ENCODE data around the gene CCDC150. TPM values are rescaled to one million over a fixed set of nuclear protein-coding genes. Genes with fewer than 3 reads are reported as not detected.
"Not testable (repeated sequence)": the region's sequence is repeated elsewhere in the genome, so short reads cannot be mapped to it uniquely, and the experiment has no call there.

Gene CCDC150
- polyA plus RNA-seq, 3 donors: 21.8 to 28.2 (median 26.9) TPM

- DNase-seq: no peak
Observed at GRCh38 chr2:196618661-196619060, 20.9 kb upstream of the CCDC150 start.

DNA sequence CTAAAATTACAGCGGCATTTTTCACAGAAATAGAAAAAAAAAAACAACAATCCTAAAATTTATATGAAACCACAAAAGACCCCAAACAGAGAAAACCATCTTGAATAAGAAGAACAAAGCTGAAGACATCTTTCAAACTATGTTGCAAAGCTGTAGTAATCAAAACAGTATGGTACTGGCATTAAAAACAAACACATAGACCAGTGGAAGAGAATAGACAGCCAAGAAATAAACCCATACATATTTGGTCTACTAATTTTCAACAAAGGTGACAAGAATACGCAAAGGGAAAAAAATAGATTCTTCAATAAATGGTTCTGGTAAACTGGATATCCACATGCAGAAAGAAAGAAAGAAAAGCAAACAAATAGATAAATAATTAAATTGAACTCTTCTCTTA, 9.0 kb upstream of the CCDC150 start:
- no peak for DNase-seq

- no peak for DNase-seq
Observed at GRCh38 chr2:196635156-196635555, 4.4 kb upstream of the CCDC150 start.

- no peak for DNase-seq
Observed at GRCh38 chr2:196638765-196639164, 750 bp upstream of the CCDC150 start.

GRCh38 chr2:196640031-196640548, 575 bp downstream of the CCDC150 start:
- no peak for DNase-seq

DNA sequence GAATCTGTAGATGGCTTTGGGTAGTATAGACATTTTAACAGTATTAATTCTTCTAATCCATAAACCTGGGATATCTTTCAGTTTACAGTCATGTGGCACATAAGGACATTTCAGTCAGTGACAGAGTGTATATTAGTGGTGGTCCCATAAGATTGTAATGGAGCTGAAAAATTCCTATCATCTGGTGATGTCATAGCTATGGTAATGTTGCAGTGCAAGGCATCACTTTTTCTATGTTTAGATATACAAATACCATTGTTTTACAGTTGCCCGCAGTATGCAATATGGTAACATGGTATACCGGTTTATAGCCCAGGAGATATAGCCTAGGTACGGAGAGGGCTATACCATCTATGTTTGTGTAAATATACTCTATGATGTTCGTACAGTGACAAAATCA, 9.7 kb downstream of the CCDC150 start:
- DNase-seq: no peak

- no peak for DNase-seq
Observed at GRCh38 chr2:196651387-196652094, 12.0 kb downstream of the CCDC150 start.

DNA sequence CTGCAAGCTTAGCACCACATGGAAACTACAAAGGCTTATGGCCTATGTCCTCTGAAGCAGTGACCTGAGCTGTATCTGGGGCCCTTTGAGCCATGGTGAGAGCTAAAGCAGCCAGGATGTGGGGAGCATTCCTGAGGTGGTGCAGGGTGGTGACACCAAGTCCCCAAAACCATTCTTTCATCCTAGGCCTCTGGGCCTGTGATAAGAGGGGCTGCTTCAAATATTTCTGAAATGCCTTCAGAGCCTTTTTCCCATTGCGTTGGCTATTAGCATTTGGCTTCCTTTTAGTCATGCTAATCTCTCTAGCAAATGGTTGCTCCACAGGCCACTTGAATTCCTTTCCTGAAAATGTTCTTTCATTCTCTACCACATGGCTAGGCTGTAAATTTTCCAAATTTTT, 13.4 kb downstream of the CCDC150 start:
- DNase-seq: no peak

DNA sequence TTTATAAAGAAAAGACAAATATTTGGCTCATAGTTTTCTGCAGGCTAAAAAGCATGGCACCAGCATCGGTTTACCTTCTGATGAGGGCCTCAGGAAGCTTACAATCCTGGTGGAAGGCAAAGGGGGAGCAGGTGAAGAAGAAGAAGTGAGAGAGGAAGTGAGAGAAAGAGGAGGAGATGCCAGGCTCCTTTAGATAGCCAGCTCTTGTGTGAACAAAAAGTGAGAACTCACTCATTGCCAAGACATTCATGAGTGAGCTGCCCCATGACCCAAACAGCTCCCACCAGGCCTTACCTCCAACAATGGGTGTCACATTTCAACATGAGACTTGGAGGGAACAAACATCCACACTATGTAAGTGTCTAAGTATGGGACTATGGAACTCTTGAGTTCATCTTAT, 14.3 kb downstream of the CCDC150 start:
- no peak for DNase-seq

GRCh38 chr2:196655761-196656160, 16.2 kb downstream of the CCDC150 start:
- no peak for DNase-seq

DNA sequence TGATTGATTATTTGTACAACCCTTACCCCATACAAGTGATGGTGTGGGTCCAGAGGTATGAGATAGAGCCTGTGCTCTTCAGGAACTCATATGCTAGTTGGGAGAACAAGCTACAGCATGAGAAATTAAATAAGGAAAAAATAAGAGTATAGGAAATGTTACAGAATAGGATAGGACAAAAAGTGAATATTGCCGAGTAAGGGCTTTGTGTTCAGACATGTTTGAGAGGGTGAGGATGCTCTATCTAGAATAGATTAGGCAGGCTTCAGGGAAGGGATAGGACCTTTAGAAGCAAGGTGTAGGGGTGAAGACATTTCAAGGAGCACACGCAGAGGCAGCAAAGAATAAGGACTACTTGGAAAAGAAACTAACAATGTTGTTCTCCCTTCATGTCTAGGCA, 17.8 kb downstream of the CCDC150 start:
- no peak for DNase-seq

DNA sequence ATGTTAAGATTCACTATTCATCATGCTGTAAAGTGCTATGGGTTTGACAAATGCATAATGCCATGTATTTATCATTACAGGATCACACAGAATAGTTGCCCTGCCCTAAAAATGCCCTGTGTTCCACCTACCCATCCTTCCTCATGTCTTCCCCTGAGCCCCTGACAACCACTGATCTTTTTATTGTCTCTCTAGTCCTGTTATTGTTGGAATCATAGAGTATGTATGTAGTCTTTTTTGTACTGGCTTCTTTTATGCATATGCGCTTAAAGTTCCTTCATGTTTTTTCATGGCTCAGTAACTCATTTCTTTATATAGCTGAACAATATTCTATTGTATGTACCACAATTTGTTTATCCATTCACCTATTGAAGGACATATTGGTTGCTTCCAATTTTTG, 20.3 kb downstream of the CCDC150 start:
- no peak for DNase-seq

DNA sequence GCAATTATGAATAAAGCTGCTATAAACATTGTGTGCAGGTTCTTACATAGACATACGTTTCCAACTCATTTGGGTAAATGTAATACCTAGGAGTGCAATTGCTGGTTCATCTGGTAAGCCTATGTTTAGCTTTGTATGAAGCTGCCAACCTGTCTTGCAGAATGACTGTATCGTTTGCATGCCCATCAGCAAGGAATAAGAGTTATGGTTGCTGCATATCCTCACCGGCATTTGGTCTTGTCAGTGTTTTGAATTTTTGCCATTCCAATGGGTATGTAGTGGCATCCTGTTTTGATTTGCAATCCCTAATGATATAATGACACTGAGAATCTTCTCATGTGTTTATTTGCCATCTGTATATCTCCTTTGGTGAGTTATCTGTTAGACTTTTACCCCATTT, 20.7 kb downstream of the CCDC150 start:
- no peak for DNase-seq

DNA sequence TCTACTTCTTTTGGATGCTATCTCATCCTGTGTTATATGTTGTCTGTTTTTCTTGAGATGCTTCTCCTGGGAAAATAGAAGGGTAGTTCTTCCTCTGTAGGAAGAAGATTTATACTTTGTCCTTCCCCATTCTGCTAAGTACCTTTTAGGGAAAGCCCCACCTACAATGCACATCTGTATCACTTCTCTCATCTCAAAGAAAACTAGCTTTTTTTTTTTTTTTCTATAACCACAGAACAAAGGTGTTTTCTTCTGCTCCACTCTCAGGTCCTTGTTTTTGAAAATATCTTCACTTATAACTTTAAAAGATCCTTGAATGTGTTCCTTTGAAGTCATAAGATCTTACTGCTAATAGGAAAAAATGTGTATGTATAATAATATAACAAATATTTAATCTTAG, 30.8 kb downstream of the CCDC150 start:
- no peak for DNase-seq

- DNase-seq: no peak
Observed at GRCh38 chr2:196675963-196676362, 36.4 kb downstream of the CCDC150 start.

GRCh38 chr2:196677404-196677803, 37.9 kb downstream of the CCDC150 start:
- DNase-seq: no peak

DNA sequence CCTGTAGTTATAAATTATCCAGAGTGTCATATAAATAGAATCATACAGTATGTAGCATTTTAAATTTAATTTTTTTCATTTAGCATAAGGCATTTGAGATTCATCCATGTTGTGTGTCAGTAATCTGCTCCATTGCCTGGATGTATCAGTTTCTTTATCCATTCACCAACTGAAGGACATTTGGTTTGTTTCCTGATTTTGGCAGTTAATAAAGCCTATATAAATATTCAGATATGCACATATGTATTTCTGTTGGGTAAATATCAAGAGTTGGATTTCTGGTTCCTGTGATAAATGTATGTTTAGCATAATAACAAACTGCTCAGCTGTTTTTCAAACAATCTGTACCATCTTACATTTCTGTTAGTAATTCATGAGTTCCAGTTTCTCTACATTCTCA, 39.9 kb downstream of the CCDC150 start:
- DNase-seq: no peak

- DNase-seq: no peak
Observed at GRCh38 chr2:196681510-196681909, 42.0 kb downstream of the CCDC150 start.

DNA sequence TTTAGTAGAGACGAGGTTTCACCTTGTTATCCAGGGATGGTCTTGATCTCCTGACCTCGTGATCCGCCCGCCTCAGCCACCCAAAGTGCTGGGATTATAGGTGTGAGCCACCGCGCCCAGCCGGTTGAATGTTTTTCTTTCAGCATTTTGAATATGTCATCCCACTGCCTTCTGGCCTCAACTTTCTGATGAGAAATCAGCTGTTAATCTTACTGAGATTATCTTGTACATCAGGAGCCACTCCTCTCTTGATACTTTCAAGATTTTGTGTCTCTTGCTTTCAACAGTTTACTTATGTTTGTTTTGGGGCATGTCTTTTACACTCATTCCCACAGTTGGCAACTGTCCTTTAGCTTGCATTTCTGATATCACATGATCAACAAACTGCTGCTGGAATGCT, 46.3 kb downstream of the CCDC150 start:
- DNase-seq: no peak

DNA sequence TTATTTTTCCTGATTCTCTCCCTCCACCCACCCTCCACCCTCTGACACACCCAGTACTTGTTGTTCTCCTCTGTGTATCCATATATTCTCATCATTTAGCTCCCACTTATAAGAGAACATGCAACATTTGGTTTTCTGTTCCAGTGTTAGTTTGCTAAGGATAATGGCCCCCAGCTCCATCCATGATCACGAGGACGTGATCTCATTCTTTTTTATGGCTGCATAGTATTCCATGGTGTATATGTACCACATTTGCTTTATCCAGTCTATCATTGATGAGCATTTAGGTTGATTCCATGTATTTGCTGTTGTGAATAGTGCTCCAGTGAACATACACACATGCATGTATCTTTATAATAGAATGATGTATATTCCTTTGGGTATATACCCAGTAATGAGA, 47.2 kb downstream of the CCDC150 start:
- not testable (repeated sequence) for DNase-seq

- no peak for DNase-seq
Observed at GRCh38 chr2:196696423-196697079, 57.0 kb downstream of the CCDC150 start.

DNA sequence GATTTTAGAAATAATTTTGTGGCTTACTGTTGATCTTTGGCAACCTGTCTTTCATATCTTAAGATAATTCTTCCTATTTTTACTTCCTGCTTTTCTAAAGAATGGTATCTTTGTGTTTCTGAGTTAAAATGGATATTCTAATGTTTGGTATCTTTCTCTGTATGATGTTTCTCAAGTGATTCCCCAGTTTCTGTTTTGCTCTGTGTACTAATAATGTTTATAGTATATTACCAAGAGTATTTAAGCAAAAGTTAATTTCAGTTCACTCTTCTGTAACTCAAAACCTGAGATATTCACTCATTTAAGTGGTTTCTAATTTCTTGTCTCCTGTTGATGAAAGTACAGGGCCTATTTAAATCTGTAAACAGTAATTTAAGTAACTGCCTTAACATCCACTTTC, 58.3 kb downstream of the CCDC150 start:
- no peak for DNase-seq

DNA sequence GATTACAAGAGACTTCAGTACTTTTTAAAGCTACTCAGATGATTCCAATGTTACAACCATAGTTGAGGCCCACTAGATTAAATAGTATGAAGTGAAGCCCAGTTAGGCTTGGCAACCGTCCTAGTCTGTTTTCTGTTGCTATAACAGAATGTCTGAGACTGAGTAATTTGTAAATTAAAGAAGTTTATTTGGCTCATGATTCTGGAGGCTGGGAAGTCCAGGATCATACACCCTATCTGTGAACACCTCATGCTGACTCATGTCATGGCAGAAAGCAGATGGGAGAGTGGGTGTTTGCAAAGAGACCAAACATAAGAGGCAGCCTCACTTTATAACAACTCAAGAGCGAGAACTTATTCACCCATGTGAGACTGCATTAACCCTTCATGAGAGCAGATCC, 63.1 kb downstream of the CCDC150 start:
- DNase-seq: no peak

GRCh38 chr2:196703695-196704094, 64.2 kb downstream of the CCDC150 start:
- no peak for DNase-seq

Measured in renal pelvis (tissue), 4 donors.